A673 (cell line): ENCODE data around the gene PDGFRB. TPM values are rescaled to one million over a fixed set of nuclear protein-coding genes. Genes with fewer than 3 reads are reported as not detected.

ENCODE experiments used
- BruUV-seq: library from RNA; stranded (reverse); fragments of 400-500 nt; replicated peaks from 2 replicates; lab custom pipeline; 2021; lab: Mats Ljungman, UMichigan
- CTCF ChIA-PET: fragments of 300-600 bp; sonication (Branson Sonifier 250); formaldehyde crosslinking; loops from one replicate; lab custom pipeline; 2022; ENCODE audit warnings: antibody characterized with exemption; lab: Charles Lee
- POLR2A ChIA-PET: fragments of 300-600 bp; sonication (Branson Sonifier 250); formaldehyde crosslinking; loops from one replicate; lab custom pipeline; 2022; ENCODE audit warnings: antibody characterized with exemption; ENCODE audit not compliant: low non-redundant PET; lab: Charles Lee
- DNase-seq: peaks from one replicate; pipeline ENCODE4 v3.0.0-alpha.2; 2015; ENCODE audit warnings: low spot score
- H3K27ac ChIP-seq: fragments of 200-600 bp; sonication (generic); 2 replicates; pipeline ENCODE4 v1.5.1; 2016; ENCODE audit warnings: mixed run types, low read depth, mild to moderate bottlenecking, mixed read lengths, antibody characterized with exemption, low read length; ENCODE audit not compliant: poor library complexity, severe bottlenecking
- H3K27me3 ChIP-seq: fragments of 200-600 bp; sonication (generic); replicated peaks from 2 replicates; pipeline ENCODE4 v1.6.1; 2017; ENCODE audit warnings: mixed run types, low read depth, mild to moderate bottlenecking, mixed read lengths, antibody characterized with exemption, low read length; ENCODE audit not compliant: insufficient read depth, poor library complexity
- H3K36me3 ChIP-seq: fragments of 200-600 bp; sonication (generic); 2 replicates; pipeline ENCODE4 v1.6.1; 2016; ENCODE audit warnings: mixed run types, mild to moderate bottlenecking, mixed read lengths, antibody characterized with exemption, low read length; ENCODE audit not compliant: insufficient read depth, poor library complexity, severe bottlenecking
- H3K4me1 ChIP-seq: fragments of 200-600 bp; sonication (generic); 2 replicates; pipeline ENCODE4 v1.6.1; 2017; ENCODE audit warnings: mixed run types, mild to moderate bottlenecking, mixed read lengths, antibody characterized with exemption, low read length; ENCODE audit not compliant: insufficient read depth, poor library complexity, severe bottlenecking
- H3K4me3 ChIP-seq: fragments of 200-600 bp; sonication (generic); 2 replicates; pipeline ENCODE4 v1.5.1; 2016; ENCODE audit warnings: low read depth, mixed run types, mild to moderate bottlenecking, mixed read lengths, low read length; ENCODE audit not compliant: poor library complexity, severe bottlenecking
- H3K9me3 ChIP-seq: fragments of 200-600 bp; sonication (generic); 2 replicates; pipeline ENCODE4 v1.6.1; 2016; ENCODE audit warnings: mixed run types, low read depth, mild to moderate bottlenecking, mixed read lengths, antibody characterized with exemption, low read length; ENCODE audit not compliant: poor library complexity, severe bottlenecking
- EZH2 ChIP-seq: fragments of 200-600 bp; sonication (generic); IDR thresholded peaks from 2 replicates; pipeline ENCODE4 v1.6.1; 2017; ENCODE audit warnings: borderline replicate concordance, low read depth, mild to moderate bottlenecking, mixed read lengths, antibody characterized with exemption, low read length; ENCODE audit not compliant: poor library complexity, severe bottlenecking
- intact Hi-C: fragments of 100-400 bp; cut with micrococcal nuclease; formaldehyde crosslinking; loops from one replicate; pipeline ENCODE4 v1.10.0; 2022; ENCODE audit not compliant: unreplicated experiment
- total RNA-seq: library from RNA; stranded (reverse); gene quantifications from 2 replicates; pipeline ENCODE4 v1.2.3, GENCODE V29; 2021
- TF ChIP-seq, protein P1 (sequence below): fragments of 300-800, 200-600 bp; sonication (generic); conservative IDR thresholded peaks from 2 replicates; pipeline ENCODE4 v1.5.1; 2017; ENCODE audit warnings: low read depth, mild to moderate bottlenecking, antibody characterized with exemption, low read length, moderate library complexity, mixed read lengths

Gene PDGFRB
- total RNA-seq, 1 experiment from 2014 or later, result 25.9 TPM

- DNase-seq, result no peak
- no TSS peak for BruUV-seq
- H3K27ac ChIP-seq, result no peak overlapping the region
- TF ChIP-seq EZH2, result no peak
- TF ChIP-seq, protein P1, sequence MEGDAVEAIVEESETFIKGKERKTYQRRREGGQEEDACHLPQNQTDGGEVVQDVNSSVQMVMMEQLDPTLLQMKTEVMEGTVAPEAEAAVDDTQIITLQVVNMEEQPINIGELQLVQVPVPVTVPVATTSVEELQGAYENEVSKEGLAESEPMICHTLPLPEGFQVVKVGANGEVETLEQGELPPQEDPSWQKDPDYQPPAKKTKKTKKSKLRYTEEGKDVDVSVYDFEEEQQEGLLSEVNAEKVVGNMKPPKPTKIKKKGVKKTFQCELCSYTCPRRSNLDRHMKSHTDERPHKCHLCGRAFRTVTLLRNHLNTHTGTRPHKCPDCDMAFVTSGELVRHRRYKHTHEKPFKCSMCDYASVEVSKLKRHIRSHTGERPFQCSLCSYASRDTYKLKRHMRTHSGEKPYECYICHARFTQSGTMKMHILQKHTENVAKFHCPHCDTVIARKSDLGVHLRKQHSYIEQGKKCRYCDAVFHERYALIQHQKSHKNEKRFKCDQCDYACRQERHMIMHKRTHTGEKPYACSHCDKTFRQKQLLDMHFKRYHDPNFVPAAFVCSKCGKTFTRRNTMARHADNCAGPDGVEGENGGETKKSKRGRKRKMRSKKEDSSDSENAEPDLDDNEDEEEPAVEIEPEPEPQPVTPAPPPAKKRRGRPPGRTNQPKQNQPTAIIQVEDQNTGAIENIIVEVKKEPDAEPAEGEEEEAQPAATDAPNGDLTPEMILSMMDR, result no peak
- no peak overlapping the region for H3K4me3 ChIP-seq
- intact Hi-C loops, result no loop called here
- peaks cover 34% of the 10 kb centered on the region for H3K27me3 ChIP-seq
- ChIA-PET POLR2A (no interaction called here), CTCF (no interaction called here)
- H3K4me1 ChIP-seq, result no peaks in the 10 kb centered on the region
- no peaks in the 10 kb centered on the region for H3K9me3 ChIP-seq
- no peaks in the 10 kb centered on the region for H3K36me3 ChIP-seq
These were observed 30.5 kb upstream of the PDGFRB start for GRCh38 chr5:150186137-150186536.

- intact Hi-C loops, result no loop called here
- POLR2A ChIA-PET, result no interaction called here
- CTCF ChIA-PET, result no interaction called here
- H3K27me3 ChIP-seq, result peaks cover 25% of the 10 kb centered on the region
- no peaks in the 10 kb centered on the region for H3K4me1 ChIP-seq
- TF ChIP-seq EZH2, result no peak
- TF ChIP-seq, protein P1, result no peak
- H3K9me3 ChIP-seq, result no peaks in the 10 kb centered on the region
- no peak overlapping the region for H3K27ac ChIP-seq
- no peak overlapping the region for H3K4me3 ChIP-seq
- no peaks in the 10 kb centered on the region for H3K36me3 ChIP-seq
- DNase-seq, result no peak
- no TSS peak for BruUV-seq
These were observed 29.6 kb upstream of the PDGFRB start for GRCh38 chr5:150184990-150185912.

DNA sequence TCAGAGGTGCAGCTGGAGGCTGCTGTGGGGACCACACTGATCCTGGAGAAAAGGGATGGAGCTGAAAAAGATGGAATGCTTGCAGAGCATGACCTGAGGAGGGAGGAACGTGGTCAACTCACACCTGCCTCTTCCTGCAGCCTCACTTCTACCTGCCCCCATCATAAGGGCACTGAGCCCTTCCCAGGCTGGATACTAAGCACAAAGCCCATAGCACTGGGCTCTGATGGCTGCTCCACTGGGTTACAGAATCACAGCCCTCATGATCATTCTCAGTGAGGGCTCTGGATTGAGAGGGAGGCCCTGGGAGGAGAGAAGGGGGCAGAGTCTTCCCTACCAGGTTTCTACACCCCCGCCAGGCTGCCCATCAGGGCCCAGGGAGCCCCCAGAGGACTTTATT is 28.4 kb upstream of the PDGFRB start:
- ChIA-PET POLR2A (no interaction called here), CTCF (no interaction called here)
- intact Hi-C loops, result no loop called here
- Histone ChIP-seq H3K36me3 (no peaks in the 10 kb centered on the region), H3K4me1 (no peaks in the 10 kb centered on the region), H3K9me3 (no peaks in the 10 kb centered on the region), H3K27ac (no peak overlapping the region), H3K27me3 (peaks cover 12% of the 10 kb centered on the region), H3K4me3 (no peak overlapping the region)
- DNase-seq, result no peak
- TF ChIP-seq, protein P1, result no peak
- no peak for TF ChIP-seq EZH2
- BruUV-seq, result no TSS peak
